HG02852 (cell line): ENCODE measurements around the gene C11orf58.

Experiments used
- ATAC-seq: cut with Tn5 transposase; IDR thresholded peaks from one replicate; pipeline ENCODE4 v1.9.1; 2021; ENCODE audit warnings: mild to moderate bottlenecking, moderate library complexity; ENCODE audit not compliant: unreplicated experiment

Gene C11orf58

GRCh38 chr11:16738193-16738946 lies at the start of gene C11orf58:
TSS of gene C11orf58 (plus strand) at chr11:16738647. CDS start at chr11:16738779, 132 bp downstream.
- ATAC-seq: peak; percentile 96

GRCh38 chr11:16690086-16690485 lies 48.4 kb upstream of the C11orf58 start:
- ATAC-seq: no peak

GRCh38 chr11:16703795-16704194 lies 34.7 kb upstream of the C11orf58 start:
- no peak for ATAC-seq

GRCh38 chr11:16713594-16713993 lies 24.9 kb upstream of the C11orf58 start:
- no peak for ATAC-seq

- ATAC-seq: no peak
Measured at GRCh38 chr11:16722581-16723344, 15.7 kb upstream of the C11orf58 start.

GRCh38 chr11:16727806-16728205 lies 10.6 kb upstream of the C11orf58 start:
- ATAC-seq: no peak

GRCh38 chr11:16737818-16738192 lies 642 bp upstream of the C11orf58 start:
- ATAC-seq: peak; percentile 7

- peak; percentile 3 for ATAC-seq
Measured at GRCh38 chr11:16738947-16739815, 734 bp downstream of the C11orf58 start.

GRCh38 chr11:16741473-16741872 lies 3.0 kb downstream of the C11orf58 start:
- ATAC-seq: no peak

GRCh38 chr11:16743478-16743877 lies 5.0 kb downstream of the C11orf58 start:
- no peak for ATAC-seq

- ATAC-seq: no peak
Measured at GRCh38 chr11:16744128-16744725, 5.8 kb downstream of the C11orf58 start.

- no peak for ATAC-seq
Measured at GRCh38 chr11:16745950-16746605, 7.6 kb downstream of the C11orf58 start.

- no peak for ATAC-seq
Measured at GRCh38 chr11:16749092-16749491, 10.6 kb downstream of the C11orf58 start.

- no peak for ATAC-seq
Measured at GRCh38 chr11:16749666-16750065, 11.2 kb downstream of the C11orf58 start.

GRCh38 chr11:16750417-16750816 lies 12.0 kb downstream of the C11orf58 start:
- no peak for ATAC-seq

GRCh38 chr11:16758382-16759024 lies 20.1 kb downstream of the C11orf58 start:
- no peak for ATAC-seq

- ATAC-seq: no peak
Measured at GRCh38 chr11:16759857-16760508, 21.5 kb downstream of the C11orf58 start.

- no peak for ATAC-seq
Measured at GRCh38 chr11:16763746-16764145, 25.3 kb downstream of the C11orf58 start.

GRCh38 chr11:16764888-16765287 lies 26.4 kb downstream of the C11orf58 start:
- no peak for ATAC-seq
